H9 (cell line): ENCODE data around the gene SPAM1. TPM values are rescaled to one million over a fixed set of nuclear protein-coding genes. Genes with fewer than 3 reads are reported as not detected.
"Not testable (repeated sequence)": the region's sequence is repeated elsewhere in the genome, so short reads cannot be mapped to it uniquely, and the experiment has no call there.

Source experiments
- DNase-seq: peaks from one replicate; pipeline ENCODE4 v3.0.0-alpha.2; 2017
- H2AFZ ChIP-seq: one replicate; pipeline ENCODE4 v1.6.1; 2013; ENCODE audit warnings: mild to moderate bottlenecking, low read length, control low read depth, moderate library complexity
- H2AK5ac ChIP-seq: 2 replicates; pipeline ENCODE4 v1.6.1; 2013; ENCODE audit warnings: low read length, control low read depth, mixed read lengths; ENCODE audit not compliant: insufficient read length
- H2BK120ac ChIP-seq: one replicate; pipeline ENCODE4 v1.6.1; 2013; ENCODE audit warnings: low read depth, mild to moderate bottlenecking, low read length, control low read depth, inconsistent platforms; ENCODE audit not compliant: poor library complexity, severe bottlenecking
- H2BK12ac ChIP-seq: 2 replicates; pipeline ENCODE4 v1.6.1; 2013; ENCODE audit warnings: low read length, control low read depth, mixed read lengths, low read depth; ENCODE audit not compliant: insufficient read length
- H2BK15ac ChIP-seq: 2 replicates; pipeline ENCODE4 v1.6.1; 2013; ENCODE audit warnings: low read depth, low read length, control low read depth
- H2BK20ac ChIP-seq: one replicate; pipeline ENCODE4 v1.6.1; 2013; ENCODE audit warnings: low read depth, mild to moderate bottlenecking, low read length, control low read depth, inconsistent platforms; ENCODE audit not compliant: poor library complexity, severe bottlenecking
- H2BK5ac ChIP-seq: 2 replicates; pipeline ENCODE4 v1.6.1; 2013; ENCODE audit warnings: low read length, control low read depth, mixed read lengths; ENCODE audit not compliant: insufficient read length
- H3K14ac ChIP-seq: 2 replicates; pipeline ENCODE4 v1.6.1; 2013; ENCODE audit warnings: low read length, control low read depth; ENCODE audit not compliant: insufficient read depth
- H3K18ac ChIP-seq: 2 replicates; pipeline ENCODE4 v1.6.1; 2013; ENCODE audit warnings: low read depth, mild to moderate bottlenecking, mixed read lengths, low read length, control low read depth; ENCODE audit not compliant: insufficient read length
- H3K23ac ChIP-seq: 2 replicates; pipeline ENCODE4 v1.6.1; 2013; ENCODE audit warnings: low read length, control low read depth, mixed read lengths, low read depth; ENCODE audit not compliant: insufficient read length
- H3K23me2 ChIP-seq: 2 replicates; pipeline ENCODE4 v1.6.1; 2013; ENCODE audit warnings: low read depth, mild to moderate bottlenecking, mixed read lengths, low read length, control low read depth; ENCODE audit not compliant: insufficient read length, poor library complexity, severe bottlenecking
- H3K27ac ChIP-seq: 2 replicates; pipeline ENCODE4 v1.5.1; 2013; ENCODE audit warnings: low read length, control low read depth, mixed read lengths, low read depth; ENCODE audit not compliant: insufficient read length
- H3K27me3 ChIP-seq: 2 replicates; pipeline ENCODE4 v1.6.1; 2013; ENCODE audit warnings: low read length, control low read depth, inconsistent platforms; ENCODE audit not compliant: insufficient read depth
- H3K4ac ChIP-seq: 2 replicates; pipeline ENCODE4 v1.6.1; 2013; ENCODE audit warnings: low read depth, mild to moderate bottlenecking, control low read depth, inconsistent platforms, low read length, moderate library complexity
- H3K4me1 ChIP-seq: 2 replicates; pipeline ENCODE4 v1.6.1; 2013; ENCODE audit warnings: low read length, control low read depth, inconsistent platforms; ENCODE audit not compliant: insufficient read depth
- H3K4me2 ChIP-seq: 2 replicates; pipeline ENCODE4 v1.6.1; 2013; ENCODE audit warnings: low read length, control low read depth, mixed read lengths; ENCODE audit not compliant: insufficient read length, insufficient read depth
- H3K56ac ChIP-seq: 2 replicates; pipeline ENCODE4 v1.6.1; 2013; ENCODE audit warnings: low read depth, mild to moderate bottlenecking, mixed read lengths, low read length, control low read depth; ENCODE audit not compliant: insufficient read length
- H3K79me1 ChIP-seq: 2 replicates; pipeline ENCODE4 v1.6.1; 2013; ENCODE audit warnings: low read depth, mild to moderate bottlenecking, moderate library complexity, low read length, control low read depth, inconsistent platforms; ENCODE audit not compliant: insufficient read depth, poor library complexity, severe bottlenecking
- H3K79me2 ChIP-seq: 2 replicates; pipeline ENCODE4 v1.6.1; 2013; ENCODE audit warnings: low read length, control low read depth, inconsistent platforms; ENCODE audit not compliant: insufficient read depth
- H3K9ac ChIP-seq: 2 replicates; pipeline ENCODE4 v1.6.1; 2013; ENCODE audit warnings: low read length, control low read depth, mixed read lengths; ENCODE audit not compliant: insufficient read length; ENCODE audit errors: extremely low read depth
- H3K9me3 ChIP-seq: one replicate; pipeline ENCODE4 v1.6.1; 2013; ENCODE audit warnings: low read depth, low read length, inconsistent platforms; ENCODE audit not compliant: control insufficient read depth
- H3T11ph ChIP-seq: one replicate; pipeline ENCODE4 v1.6.1; 2013; ENCODE audit warnings: mild to moderate bottlenecking, low read length, control low read depth, inconsistent platforms
- H4K20me1 ChIP-seq: one replicate; pipeline ENCODE4 v1.6.1; 2013; ENCODE audit not compliant: control insufficient read depth, insufficient read length, insufficient read depth
- H4K5ac ChIP-seq: 2 replicates; pipeline ENCODE4 v1.6.1; 2013; ENCODE audit warnings: low read depth, mild to moderate bottlenecking, mixed read lengths, low read length, control low read depth; ENCODE audit not compliant: insufficient read length
- H4K8ac ChIP-seq: replicated peaks from 2 replicates; pipeline ENCODE4 v1.6.1; 2013; ENCODE audit warnings: low read length, control low read depth, mixed read lengths, low read depth; ENCODE audit not compliant: insufficient read length
- H4K91ac ChIP-seq: 2 replicates; pipeline ENCODE4 v1.6.1; 2013; ENCODE audit warnings: low read depth, mild to moderate bottlenecking, moderate library complexity, mixed read lengths, low read length, control low read depth; ENCODE audit not compliant: insufficient read length
- H3K27ac Mint-ChIP-seq, 3 experiments: 2 replicates in 2 of 3; 3 replicates in 1 of 3; pipeline ENCODE4 v1.8.0; 2020 to 2021; ENCODE audit warnings: mixed read lengths in 3 of 3, mild to moderate bottlenecking in 1 of 3, moderate library complexity in 1 of 3
- H3K27me3 Mint-ChIP-seq: 2 replicates; pipeline ENCODE4 v1.8.0; 2021; ENCODE audit warnings: low read depth, mild to moderate bottlenecking, moderate library complexity, mixed read lengths
- H3K36me3 Mint-ChIP-seq, 3 experiments: 2 replicates in 2 of 3; 3 replicates in 1 of 3; pipeline ENCODE4 v1.8.0; 2020 to 2021; ENCODE audit warnings: low read depth in 3 of 3, mixed read lengths in 3 of 3; ENCODE audit not compliant: insufficient read depth in 1 of 3
- H3K4me1 Mint-ChIP-seq, 2 experiments: 2 replicates each; pipeline ENCODE4 v1.8.0; 2020; ENCODE audit warnings: mixed read lengths in 2 of 2
- H3K4me3 Mint-ChIP-seq, 2 experiments: 2 replicates in 1 of 2; 3 replicates in 1 of 2; pipeline ENCODE4 v1.8.0; 2020 to 2021; ENCODE audit warnings: mild to moderate bottlenecking in 2 of 2, mixed read lengths in 2 of 2, moderate library complexity in 1 of 2
- H3K9me3 Mint-ChIP-seq, 2 experiments: 2 replicates in 1 of 2; 3 replicates in 1 of 2; pipeline ENCODE4 v1.8.0; 2020; ENCODE audit warnings: mild to moderate bottlenecking in 2 of 2, mixed read lengths in 2 of 2, moderate library complexity in 1 of 2
- CTCF ChIP-seq: fragments of 200-600 bp; sonication (generic); conservative IDR thresholded peaks from 3 replicates; pipeline ENCODE4 v1.8.0; 2021; ENCODE audit warnings: antibody characterized with exemption, mild to moderate bottlenecking
- WGBS: extraction: QIAGEN DNeasy Blood & Tissue Kit; methylation state at CpG from one replicate; pipeline ENCODE4 v1.1.7; 2013; ENCODE audit warnings: missing lambda C conversion rate, low lambda C conversion rate, mixed read lengths; ENCODE audit not compliant: insufficient read length; ENCODE audit errors: extremely low coverage; 5-methylcytosine and 5-hydroxymethylcytosine counted together
- total RNA-seq: library from RNA; stranded (reverse); gene quantifications from 2 replicates; pipeline ENCODE4 v1.2.1, GENCODE V29; 2021

Gene SPAM1
- total RNA-seq, 1 experiment from 2014 or later: not detected

GRCh38 chr7:123888192-123888591, 36.8 kb upstream of the SPAM1 start:
- Histone ChIP-seq H4K8ac (no peak overlapping the region), H3K23me2 (no peaks in the 10 kb centered on the region), H3K18ac (no peak overlapping the region), H2AFZ (no peak overlapping the region), H2BK15ac (no peak overlapping the region), H3K27ac (no peak overlapping the region), H2BK120ac (no peak overlapping the region), H4K91ac (no peak overlapping the region), H2BK5ac (no peak overlapping the region), H4K5ac (no peak overlapping the region), H3K4me2 (no peak overlapping the region), H3K4ac (no peak overlapping the region), H2BK12ac (no peak overlapping the region), H2AK5ac (no peak overlapping the region), H3K79me2 (no peaks in the 10 kb centered on the region), H3K4me1 (no peaks in the 10 kb centered on the region), H3K27me3 (no peaks in the 10 kb centered on the region), H3K56ac (no peak overlapping the region), H2BK20ac (no peak overlapping the region), H3K9me3 (no peaks in the 10 kb centered on the region), H4K20me1 (no peaks in the 10 kb centered on the region), H3K79me1 (no peaks in the 10 kb centered on the region), H3K23ac (no peak overlapping the region), H3K14ac (no peak overlapping the region), H3T11ph (no peak overlapping the region), H3K9ac (no peak overlapping the region)
- H3K4me3 Mint-ChIP-seq: no peak overlapping the region
- no peak for TF ChIP-seq CTCF
- peaks cover under 1 to 3% (median 2%) of the 10 kb centered on the region in 3 experiments; a peak in 2 of 7 replicates for H3K36me3 Mint-ChIP-seq
- no peaks in the 10 kb centered on the region for H3K4me1 Mint-ChIP-seq
- H3K27me3 Mint-ChIP-seq: no peaks in the 10 kb centered on the region
- no peak for DNase-seq
- H3K9me3 Mint-ChIP-seq: peaks cover 2 to 6% of the 10 kb centered on the region in 2 experiments; a peak in 2 of 5 replicates
- H3K27ac Mint-ChIP-seq: no peak overlapping the region

GRCh38 chr7:123894753-123895152, 30.3 kb upstream of the SPAM1 start:
- H3K27me3 Mint-ChIP-seq, H4K91ac ChIP-seq, H4K20me1 ChIP-seq, H3K23me2 ChIP-seq, H3K27ac Mint-ChIP-seq, H3K79me1 ChIP-seq, H2BK20ac ChIP-seq, H3K56ac ChIP-seq, H2AFZ ChIP-seq, H4K5ac ChIP-seq, H2AK5ac ChIP-seq, H3K4me2 ChIP-seq, H3T11ph ChIP-seq, H3K4me1 Mint-ChIP-seq, H3K79me2 ChIP-seq, H3K27me3 ChIP-seq, DNase-seq, H3K27ac ChIP-seq, H2BK120ac ChIP-seq, H2BK5ac ChIP-seq, H3K23ac ChIP-seq, H2BK15ac ChIP-seq, H3K4ac ChIP-seq, H4K8ac ChIP-seq, H2BK12ac ChIP-seq, H3K9me3 ChIP-seq, H3K14ac ChIP-seq, H3K9ac ChIP-seq, H3K4me1 ChIP-seq, H3K4me3 Mint-ChIP-seq, H3K18ac ChIP-seq: not testable (repeated sequence)
- no CpG with 5 or more reads among the region's 10 CpGs for WGBS
- Mint-ChIP-seq H3K36me3 (peaks cover 9 to 32% (median 18%) of the 10 kb centered on the region in 3 experiments), H3K9me3 (peaks cover 26 to 30% of the 10 kb centered on the region in 2 experiments)
